ENCODE results near the gene SUPT20HL1.
"Not testable (repeated sequence)": the region's sequence is repeated elsewhere in the genome, so short reads cannot be mapped to it uniquely, and the experiment has no call there.

- TF ChIP-seq CTCF, POLR2A (IDR thresholded peaks at IDR 0.05): not testable (repeated sequence)
Observed at GRCh38 chrX:24366762-24367400, 6.4 kb downstream of the SUPT20HL1 start.
